H1 (cell line): ENCODE measurements around the gene MRPL20. TPM values are rescaled to one million over a fixed set of nuclear protein-coding genes. Genes with fewer than 3 reads are reported as not detected.

Source experiments
- CTCF ChIA-PET: fragments of 300-600 bp; sonication (Branson Sonifier 250); formaldehyde crosslinking; loops from one replicate; lab custom pipeline; 2021; ENCODE audit not compliant: partially characterized antibody; lab: Charles Lee
- POLR2A ChIA-PET: fragments of 300-600 bp; sonication (Branson Sonifier 250); formaldehyde crosslinking; loops from one replicate; lab custom pipeline; 2021; ENCODE audit warnings: inconsistent platforms; ENCODE audit not compliant: partially characterized antibody; lab: Charles Lee
- DNase-seq, 2 experiments: peaks; one replicate each; pipeline versions ENCODE4 v3.0.0 to v3.0.0-alpha.2; 2010 to 2022; ENCODE audit warnings: low spot score in 2 of 2, low read depth in 1 of 2, mixed read lengths in 1 of 2
- FAIRE-seq: peaks from 2 replicates; lab custom pipeline; 2011; peaks lifted over from hg19 to GRCh38; lab: Jason Lieb, UNC
- H2AFZ ChIP-seq: 2 replicates; pipeline ENCODE4 v1.8.1; 2012; ENCODE audit warnings: low read length, inconsistent platforms
- H2AK5ac ChIP-seq: 2 replicates; pipeline ENCODE4 v1.6.1; 2013; ENCODE audit warnings: low read depth, low read length
- H2BK120ac ChIP-seq: replicated peaks from 2 replicates; pipeline ENCODE3; 2013; ENCODE audit warnings: low read depth, low read length, inconsistent platforms
- H2BK12ac ChIP-seq: 2 replicates; pipeline ENCODE4 v1.6.1; 2013; ENCODE audit warnings: low read depth, low read length
- H2BK15ac ChIP-seq: 2 replicates; pipeline ENCODE4 v1.6.1; 2013; ENCODE audit warnings: low read length
- H2BK20ac ChIP-seq: 2 replicates; pipeline ENCODE4 v1.6.1; 2013; ENCODE audit warnings: low read length
- H2BK5ac ChIP-seq: 2 replicates; pipeline ENCODE4 v1.6.1; 2013; ENCODE audit warnings: low read depth, low read length
- H3K14ac ChIP-seq: 2 replicates; pipeline ENCODE4 v1.6.1; 2013; ENCODE audit warnings: inconsistent platforms; ENCODE audit not compliant: insufficient read length
- H3K18ac ChIP-seq: 2 replicates; pipeline ENCODE4 v1.6.1; 2013; ENCODE audit warnings: low read length; ENCODE audit errors: extremely low read depth
- H3K23ac ChIP-seq: 2 replicates; pipeline ENCODE4 v1.6.1; 2013; ENCODE audit warnings: inconsistent platforms; ENCODE audit not compliant: insufficient read length
- H3K23me2 ChIP-seq: 2 replicates; pipeline ENCODE4 v1.6.1; 2013; ENCODE audit warnings: low read depth, low read length
- H3K27ac ChIP-seq: 2 replicates; pipeline ENCODE4 v1.6.1; 2011; ENCODE audit warnings: low read depth, low read length, inconsistent platforms
- H3K27me3 ChIP-seq, 4 experiments: replicated peaks in 1 of 4; 1 replicate in 1 of 4; 2 replicates in 3 of 4; pipeline versions ENCODE4 v1.6.1 to v1.8.1; 2011 to 2013; ENCODE audit warnings: low read length in 3 of 4, mild to moderate bottlenecking in 3 of 4, inconsistent platforms in 2 of 4, mixed read lengths in 2 of 4, moderate library complexity in 1 of 4; ENCODE audit not compliant: control insufficient read depth in 3 of 4, insufficient read depth in 3 of 4; ENCODE audit errors: extremely low read depth in 1 of 4
- H3K36me3 ChIP-seq, 4 experiments: 2 replicates each; pipeline versions ENCODE4 v1.6.1 to v1.8.1; 2011 to 2013; ENCODE audit warnings: mild to moderate bottlenecking in 4 of 4, low read length in 3 of 4, moderate library complexity in 2 of 4, control low read depth in 1 of 4, inconsistent platforms in 1 of 4; ENCODE audit not compliant: insufficient read depth in 4 of 4, control insufficient read depth in 2 of 4
- H3K4ac ChIP-seq: replicated peaks from 2 replicates; pipeline ENCODE3; 2013; ENCODE audit warnings: low read length, low read depth, mixed read lengths, inconsistent platforms; ENCODE audit not compliant: insufficient read length
- H3K4me1 ChIP-seq, 4 experiments: replicated peaks in 1 of 4; 1 replicate in 1 of 4; 2 replicates in 3 of 4; pipeline versions ENCODE4 v1.6.1 to v1.8.1; 2011 to 2013; ENCODE audit warnings: low read length in 3 of 4, inconsistent platforms in 2 of 4, mixed read lengths in 1 of 4; ENCODE audit not compliant: insufficient read depth in 4 of 4, control insufficient read depth in 3 of 4
- H3K4me2 ChIP-seq, 2 experiments: 2 replicates each; pipeline versions ENCODE4 v1.6.1 to v1.8.1; 2011 to 2013; ENCODE audit warnings: low read depth in 2 of 2, low read length in 2 of 2, control low read depth in 1 of 2, inconsistent platforms in 1 of 2, mild to moderate bottlenecking in 1 of 2; ENCODE audit not compliant: insufficient read depth in 1 of 2
- H3K4me3 ChIP-seq, 4 experiments: fragments of 200-600, 300-600 bp in 1 of 4; sonication (generic), shearing (Covaris generic), sonication (Bioruptor Twin) in 1 of 4; 2 replicates each; pipeline versions ENCODE4 v1.5.1 to v1.8.1; 2011 to 2016; ENCODE audit warnings: low read length in 4 of 4, low read depth in 3 of 4, control low read depth in 2 of 4, inconsistent platforms in 2 of 4, mild to moderate bottlenecking in 2 of 4, mixed read lengths in 1 of 4, moderate library complexity in 1 of 4; ENCODE audit not compliant: insufficient read depth in 2 of 4; ENCODE audit errors: extremely low read depth in 1 of 4
- H3K56ac ChIP-seq: replicated peaks from 2 replicates; pipeline ENCODE3; 2013; ENCODE audit warnings: low read depth, mild to moderate bottlenecking, mixed read lengths, low read length, inconsistent platforms; ENCODE audit not compliant: insufficient read length
- H3K79me1 ChIP-seq: 2 replicates; pipeline ENCODE4 v1.6.1; 2013; ENCODE audit warnings: low read depth, low read length, control low read depth
- H3K79me2 ChIP-seq, 2 experiments: 2 replicates each; pipeline versions ENCODE4 v1.6.1 to v1.8.1; 2012 to 2013; ENCODE audit warnings: low read length in 2 of 2, mild to moderate bottlenecking in 2 of 2, inconsistent platforms in 1 of 2; ENCODE audit not compliant: insufficient read depth in 2 of 2, control insufficient read depth in 1 of 2
- H3K9ac ChIP-seq, 4 experiments: replicated peaks in 1 of 4; 1 replicate in 1 of 4; 2 replicates in 3 of 4; pipeline versions ENCODE4 v1.6.1 to v1.8.1; 2011 to 2013; ENCODE audit warnings: low read depth in 3 of 4, low read length in 3 of 4, control low read depth in 2 of 4, mild to moderate bottlenecking in 2 of 4, moderate library complexity in 2 of 4, inconsistent platforms in 1 of 4; ENCODE audit errors: extremely low read depth in 1 of 4
- H3K9me3 ChIP-seq, 2 experiments: 2 replicates each; pipeline versions ENCODE4 v1.6.1 to v1.8.1; 2012 to 2013; ENCODE audit warnings: mild to moderate bottlenecking in 2 of 2, moderate library complexity in 2 of 2, control low read depth in 1 of 2, inconsistent platforms in 1 of 2, low read depth in 1 of 2, low read length in 1 of 2, mixed read lengths in 1 of 2; ENCODE audit not compliant: insufficient read depth in 2 of 2
- H4K20me1 ChIP-seq, 2 experiments: replicated peaks in 1 of 2; 2 replicates each; pipeline versions ENCODE3 to v1.8.1; 2011 to 2013; ENCODE audit warnings: inconsistent platforms in 2 of 2, low read length in 2 of 2, mild to moderate bottlenecking in 1 of 2; ENCODE audit not compliant: insufficient read depth in 2 of 2, control insufficient read depth in 1 of 2
- H4K5ac ChIP-seq: 2 replicates; pipeline ENCODE4 v1.6.1; 2013; ENCODE audit warnings: low read length, low read depth, mixed read lengths, inconsistent platforms; ENCODE audit not compliant: insufficient read length
- H4K8ac ChIP-seq: 2 replicates; pipeline ENCODE4 v1.8.0; 2013; ENCODE audit warnings: mild to moderate bottlenecking, moderate library complexity, low read length, inconsistent platforms; ENCODE audit not compliant: insufficient read depth; ENCODE audit errors: extremely low read depth
- H4K91ac ChIP-seq: replicated peaks from 2 replicates; pipeline ENCODE3; 2013; ENCODE audit warnings: low read length, mixed read lengths, inconsistent platforms; ENCODE audit not compliant: insufficient read length
- CHD2 ChIP-seq: IDR thresholded peaks from 2 replicates; pipeline ENCODE4 v1.6.1; 2012; ENCODE audit warnings: low read length, improper control_type of control experiment
- CTCF ChIP-seq, 3 experiments: IDR thresholded peaks; 1 replicate in 2 of 3; 2 replicates in 1 of 3; pipeline versions ENCODE4 v1.5.1 to v1.6.1; 2011; ENCODE audit warnings: low read length in 3 of 3, mild to moderate bottlenecking in 3 of 3, inconsistent platforms in 2 of 3, low read depth in 1 of 3, moderate library complexity in 1 of 3; ENCODE audit not compliant: insufficient read depth in 1 of 3; ENCODE audit errors: control extremely low read depth in 1 of 3
- EP300 ChIP-seq, 2 experiments: IDR thresholded peaks; 1 replicate in 1 of 2; 2 replicates in 1 of 2; pipeline ENCODE4 v1.6.1; 2011 to 2012; ENCODE audit warnings: low read depth in 2 of 2, low read length in 2 of 2, mild to moderate bottlenecking in 2 of 2, borderline replicate concordance in 1 of 2, inconsistent platforms in 1 of 2, moderate library complexity in 1 of 2
- GABPA ChIP-seq: IDR thresholded peaks from 2 replicates; pipeline ENCODE4 v1.6.1; 2011; ENCODE audit warnings: mild to moderate bottlenecking, low read length, moderate library complexity, borderline replicate concordance; ENCODE audit not compliant: insufficient read depth
- MAFK ChIP-seq: IDR thresholded peaks from 2 replicates; pipeline ENCODE4 v1.6.1; 2012; ENCODE audit warnings: low read depth, mild to moderate bottlenecking, improper control_type of control experiment, low read length
- RAD21 ChIP-seq, 2 experiments: IDR thresholded peaks in 1 of 2; conservative IDR thresholded peaks in 1 of 2; 2 replicates each; pipeline ENCODE4 v1.6.1; 2011; ENCODE audit warnings: low read depth in 2 of 2, low read length in 2 of 2, improper control_type of control experiment in 1 of 2, inconsistent platforms in 1 of 2, mild to moderate bottlenecking in 1 of 2, moderate library complexity in 1 of 2
- SAP30 ChIP-seq: fragments of 300-600 bp; sonication (generic); IDR thresholded peaks from 2 replicates; pipeline ENCODE4 v1.7.1; 2012; ENCODE audit warnings: low read length, moderate library complexity, mild to moderate bottlenecking, inconsistent platforms; ENCODE audit not compliant: insufficient read depth, insufficient replicate concordance
- YY1 ChIP-seq: IDR thresholded peaks from 2 replicates; pipeline ENCODE4 v1.6.1; 2011; ENCODE audit warnings: low read depth, mild to moderate bottlenecking, low read length
- WGBS, 2 experiments: shearing (Covaris generic) in 1 of 2; methylation state at CpG; one replicate each; pipeline versions ENCODE4 v1.1.6 to v1.1.7; 2013 to 2015; ENCODE audit warnings: low lambda C conversion rate in 2 of 2, mixed read lengths in 2 of 2, inconsistent platforms in 1 of 2, low coverage in 1 of 2, missing lambda C conversion rate in 1 of 2; ENCODE audit not compliant: insufficient replicate concordance in 2 of 2, insufficient coverage in 1 of 2, insufficient read length in 1 of 2; ENCODE audit errors: extremely low coverage in 1 of 2, missing lambda C conversion rate in 1 of 2; 5-methylcytosine and 5-hydroxymethylcytosine counted together
- polyA plus RNA-seq, 7 experiments: library from polyadenylated mRNA; depleted of rRNA in 3 of 7; stranded (reverse) in 5 of 7; unstranded in 2 of 7; fragments of >200 nt in 5 of 7; fragments of 200-250 nt in 2 of 7; gene quantifications; 1 replicate in 5 of 7; 2 replicates in 1 of 7; 4 replicates in 1 of 7; pipeline versions ENCODE4 v1.2.1 to v1.2.3, GENCODE V29; 2011 to 2013; ENCODE audit warnings: missing spikeins in 2 of 7, mixed read lengths in 2 of 7
- total RNA-seq: library from RNA; stranded (reverse); fragmentation: NEBNext Ultra II Directional; extraction: Animal tissue kit (Norgen Biotek cat#: 25700); gene quantifications from 2 replicates; pipeline ENCODE4 v1.2.1, GENCODE V29; 2021

Gene MRPL20
- total and polyA plus RNA-seq, 2 of the 8 experiments (the other 6 are each of a cell fraction or from before 2014, with no cell fraction given) = 126 to 151 TPM

- DNase-seq (no peak), FAIRE-seq (no peak)
- H3K79me1 ChIP-seq = no peaks in the 10 kb centered on the region
- no peak overlapping the region for H3K9ac ChIP-seq
- no peak overlapping the region for H4K91ac ChIP-seq
- CTCF ChIA-PET = interaction anchor here (0.6 to 2.3 kb wide), 4 partner anchors 10 to 77 kb away, joined by 3 to 17 read pairs (median 4); partner anchors contain the start of gene AURKAIP1
- no peak for TF ChIP-seq SAP30
- no peak for TF ChIP-seq EP300 (IDR thresholded peaks at IDR 0.05; ENCODE audit: borderline replicate concordance in 1 of 2, low read depth in 2 of 2, low read length in 2 of 2)
- TF ChIP-seq CTCF (IDR thresholded peaks at IDR 0.05; ENCODE audit: control extremely low read depth in 1 of 3, insufficient read depth in 1 of 3, low read depth in 1 of 3, low read length in 3 of 3) = peak in 1 of 3 experiments; percentile 20; a peak in 1 of 4 replicates
- no peak for TF ChIP-seq MAFK
- TF ChIP-seq YY1 = 0 out of 2 replicates have a peak, but pooled peaks have one; percentile 35
- 0 out of 2 replicates have a peak, but pooled peaks have one; percentile 16 for TF ChIP-seq GABPA
- no peak for TF ChIP-seq CHD2
- TF ChIP-seq RAD21 (IDR thresholded peaks at IDR 0.05 in 1 of 2, conservative IDR thresholded peaks at IDR 0.05 in 1 of 2; ENCODE audit: low read depth in 2 of 2, low read length in 2 of 2) = peak in 1 of 2 experiments; percentile 17; a peak in 2 of 4 replicates
- H3K4ac ChIP-seq = no peak overlapping the region
- no peak overlapping the region for H2BK12ac ChIP-seq
- H3K56ac ChIP-seq = no peak overlapping the region
- H2BK15ac ChIP-seq = no peak overlapping the region
- peaks cover 6 to 13% of the 10 kb centered on the region in 2 experiments; a peak in 3 of 4 replicates for H3K9me3 ChIP-seq
- H2BK120ac ChIP-seq = no peak overlapping the region
- no peak overlapping the region for H3K14ac ChIP-seq
- peaks cover 12% of the 10 kb centered on the region for H3K23me2 ChIP-seq
- no peak overlapping the region for H3K18ac ChIP-seq
- no peak overlapping the region for H2AK5ac ChIP-seq
- H3K4me1 ChIP-seq = peaks cover 2 to 21% (median 16%) of the 10 kb centered on the region in 4 experiments
- H2BK5ac ChIP-seq = no peak overlapping the region
- H4K8ac ChIP-seq = 0 out of 2 replicates have a peak overlapping the region, but pooled peaks have one; percentile 57
- POLR2A ChIA-PET = interaction anchor here (0.8 to 1.8 kb wide), 4 partner anchors 9 to 37 kb away, joined by 3 to 7 read pairs (median 4); partner anchors contain the start of gene CCNL2
- no peak overlapping the region for H2BK20ac ChIP-seq
- H3K36me3 ChIP-seq = no peaks in the 10 kb centered on the region; a peak in 1 of 8 replicates
- 58% methylated on average over 13 of the region's 13 CpGs; no CpG with 5 or more reads in 1 of the 2 experiments for WGBS, 2 experiments
- H3K79me2 ChIP-seq = no peaks in the 10 kb centered on the region
- H3K4me2 ChIP-seq = 0 out of 4 replicates have a peak overlapping the region, but pooled peaks of 1 of the 2 experiments have one; percentile 6
- H4K20me1 ChIP-seq = peaks cover 0 to 5% of the 10 kb centered on the region in 2 experiments
- no peak overlapping the region for H3K27ac ChIP-seq
- no peak overlapping the region for H3K23ac ChIP-seq
- H3K27me3 ChIP-seq = no peaks in the 10 kb centered on the region; a peak in 4 of 7 replicates
- no peak overlapping the region for H3K4me3 ChIP-seq
- no peak overlapping the region for H4K5ac ChIP-seq
- H2AFZ ChIP-seq = no peak overlapping the region
These were observed 45.1 kb downstream of the MRPL20 start for GRCh38 chr1:1361982-1362423.
